Measurements from ENCODE around the gene ARMS2.

The ARMS2 gene

DNA sequence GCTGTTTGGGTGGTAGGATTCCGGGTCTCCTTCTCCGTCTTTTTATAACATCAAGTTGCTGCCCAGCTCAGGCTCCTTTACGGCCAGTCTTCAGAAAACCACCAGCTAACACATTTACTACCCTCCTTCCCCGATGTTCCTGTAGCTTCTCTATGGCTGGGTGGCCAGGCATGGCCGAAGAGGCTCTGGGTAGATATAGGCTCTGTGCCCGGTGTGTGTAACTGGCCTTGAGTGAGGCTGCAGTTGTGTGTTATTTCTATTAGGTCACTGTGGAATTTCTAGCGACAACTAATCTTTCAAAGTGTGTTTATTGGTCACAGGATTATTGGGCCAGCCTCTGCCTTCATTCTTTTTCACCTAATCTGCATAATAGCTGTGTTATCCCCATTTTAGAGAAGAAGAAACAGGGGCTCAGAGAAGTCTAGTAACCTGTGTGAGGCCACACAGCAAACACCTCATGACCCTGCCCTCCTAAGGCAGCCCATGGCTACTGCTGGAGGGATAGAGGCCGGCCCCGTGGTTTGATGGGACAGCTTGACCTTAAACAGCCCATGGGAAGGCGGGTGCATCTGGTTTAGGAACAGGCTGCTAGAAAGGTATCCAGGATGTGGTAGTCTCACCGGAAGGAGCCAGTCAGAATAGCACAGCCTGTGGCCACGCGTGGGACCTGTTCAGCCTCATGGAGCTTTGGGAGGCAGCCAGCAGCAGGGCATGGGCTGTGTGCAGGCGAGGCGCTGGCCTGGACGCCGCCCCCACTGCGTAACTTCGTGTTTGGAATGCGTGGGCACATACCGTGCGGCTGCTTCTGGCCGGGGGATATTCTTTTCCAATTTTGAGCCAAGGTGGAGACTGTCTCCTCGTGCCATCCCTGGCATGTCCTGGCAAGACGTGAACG is 36.6 kb downstream of the ARMS2 start:
- DNase-seq = peak in 9 of 58 donors; percentile 21 to 46 (median 34)

DNA sequence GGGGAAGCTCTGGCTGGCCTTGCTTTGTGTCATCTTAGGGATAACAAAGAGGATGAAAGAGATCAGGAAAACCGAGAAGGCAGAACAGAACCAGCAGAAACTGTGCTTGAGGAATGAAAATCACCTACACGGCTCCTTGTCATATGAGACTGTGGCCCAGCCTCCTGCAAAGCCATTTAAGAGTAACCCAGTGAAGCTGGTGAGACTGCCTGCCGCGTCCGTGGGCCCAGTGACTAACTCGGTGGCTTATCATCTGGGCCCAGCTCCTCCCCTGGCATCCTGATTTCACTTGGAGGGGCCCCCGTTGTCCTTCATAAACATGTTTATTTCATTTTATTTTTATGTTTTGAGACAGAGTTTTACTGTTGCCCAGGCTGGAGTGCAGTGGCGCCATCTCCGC is 37.6 kb downstream of the ARMS2 start:
- no peak for DNase-seq

DNA sequence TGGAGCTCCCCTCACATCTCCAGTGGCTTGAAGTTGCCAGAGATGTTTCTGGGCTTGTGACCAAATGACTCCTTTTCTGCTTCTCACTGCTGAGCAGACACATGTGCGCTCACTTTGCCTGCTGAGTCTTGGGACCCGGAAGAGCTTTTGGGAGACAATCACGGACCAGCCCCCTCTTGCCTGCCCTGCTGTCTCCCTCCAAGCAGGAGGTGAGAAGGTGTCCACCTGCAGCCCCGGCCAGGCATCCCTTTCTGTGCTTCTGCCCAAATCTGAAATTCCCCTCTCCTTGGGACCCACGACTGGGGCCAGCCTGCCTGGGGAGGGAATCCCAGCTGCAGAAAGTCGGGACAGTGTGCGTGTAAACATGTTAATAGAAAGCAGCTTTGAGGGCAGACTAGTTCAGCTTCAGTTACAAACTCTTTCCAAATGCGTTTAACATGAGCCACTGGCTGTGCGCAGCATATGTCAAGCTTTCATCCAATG is 38.6 kb downstream of the ARMS2 start:
- DNase-seq = no peak

- DNase-seq = no peak
Measured at GRCh38 chr10:122493761-122494160, 39.3 kb downstream of the ARMS2 start.

DNA sequence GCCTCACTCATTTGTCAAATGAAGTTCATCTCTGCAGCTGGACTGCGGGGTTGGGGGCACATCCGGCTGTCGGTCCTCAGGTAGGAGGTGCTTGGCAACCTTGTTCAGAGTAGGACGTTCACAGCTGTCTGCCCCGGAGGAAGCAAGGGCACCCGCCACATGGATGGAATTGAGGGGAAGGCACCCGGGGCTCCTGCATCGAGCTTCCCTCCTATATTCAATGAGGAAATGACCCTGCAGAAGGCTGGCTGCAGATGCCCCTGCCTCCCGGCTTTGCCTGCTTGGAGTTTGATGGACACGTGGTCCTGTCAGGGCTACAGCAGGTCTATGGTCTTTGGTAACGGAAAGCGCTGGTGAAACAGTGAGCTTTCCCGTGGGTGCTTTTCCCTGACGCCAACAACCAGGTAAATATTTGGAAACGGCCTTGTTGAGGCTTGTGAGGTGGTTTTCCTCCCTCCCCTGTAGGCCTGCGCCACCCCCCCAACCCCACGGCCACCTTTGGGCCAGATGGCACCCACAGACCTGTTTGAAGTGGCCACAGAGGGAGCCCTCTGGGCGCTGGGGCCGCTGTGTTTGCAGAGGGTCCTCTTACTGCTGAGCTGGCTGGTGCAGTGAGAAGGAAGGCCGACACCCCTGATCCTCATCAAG is 39.8 kb downstream of the ARMS2 start:
- DNase-seq = no peak

DNA sequence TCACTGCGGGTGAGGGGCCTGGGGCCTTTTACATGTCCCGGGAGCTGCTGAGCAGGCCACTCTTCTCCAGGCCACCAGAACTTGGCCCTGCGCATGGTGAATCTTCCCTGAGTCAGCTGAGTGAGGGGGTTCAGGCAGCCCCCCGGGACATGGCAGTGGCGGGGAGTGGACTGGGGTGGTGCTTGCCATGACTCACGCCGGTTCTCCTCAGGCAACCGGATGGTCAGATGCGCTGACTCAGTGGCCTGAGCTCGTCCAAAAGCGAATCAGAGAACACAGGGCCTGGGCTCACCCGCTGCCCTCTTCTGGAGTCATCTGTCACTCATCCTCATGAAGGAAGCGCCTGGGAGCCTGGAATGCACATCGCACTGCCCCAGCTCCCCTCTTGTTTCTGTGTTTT is 40.4 kb downstream of the ARMS2 start:
- DNase-seq = peak in 9 of 58 donors; percentile 26 to 80 (median 43)

- DNase-seq = peak in 3 of 58 donors; percentile 19 to 29 (median 24)
Measured at GRCh38 chr10:122495406-122496340, 41.2 kb downstream of the ARMS2 start.

DNA sequence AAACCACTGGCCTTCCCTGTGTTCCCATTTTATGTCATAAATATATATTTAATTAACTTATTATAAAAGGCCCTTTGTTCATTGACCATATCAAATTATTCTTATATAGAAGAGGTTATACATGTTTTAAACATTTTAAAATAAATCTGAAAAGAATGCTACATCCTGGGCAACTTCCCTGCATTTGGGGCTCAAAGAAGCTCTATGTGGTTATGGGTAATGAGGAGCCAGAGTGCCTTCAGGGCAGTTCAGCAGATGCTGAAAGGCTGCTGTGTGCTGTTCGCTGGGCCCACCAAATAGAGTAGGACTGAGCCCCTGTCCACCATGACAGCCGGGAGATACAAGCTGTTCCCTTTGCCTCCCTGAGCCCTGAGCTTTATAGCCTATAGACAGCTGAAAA is 42.8 kb downstream of the ARMS2 start:
- DNase-seq = no peak

- peak in 16 of 58 donors; percentile 21 to 58 (median 42) for DNase-seq
Measured at GRCh38 chr10:122498521-122498920, 44.1 kb downstream of the ARMS2 start.

DNA sequence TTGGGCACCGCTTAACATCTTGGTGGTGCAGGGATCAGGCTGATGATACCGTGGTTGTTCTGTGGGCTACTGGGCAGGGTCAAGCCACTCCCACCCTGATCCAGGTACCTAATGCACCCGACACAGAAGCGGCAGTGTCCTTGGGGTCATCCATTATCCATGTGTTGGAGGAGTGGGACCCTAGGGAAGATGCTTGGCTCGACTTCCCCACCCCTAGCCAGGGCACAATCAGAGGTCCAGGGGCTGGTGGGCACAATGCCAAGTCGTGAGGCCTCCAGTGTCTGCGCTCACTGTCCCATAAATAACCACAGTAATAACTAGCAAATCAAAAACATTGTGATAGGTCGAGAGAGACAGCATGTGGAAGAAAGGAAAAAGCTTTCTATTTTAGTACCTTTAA is 44.6 kb downstream of the ARMS2 start:
- peak in 2 of 58 donors; percentile 13 to 33 for DNase-seq

DNA sequence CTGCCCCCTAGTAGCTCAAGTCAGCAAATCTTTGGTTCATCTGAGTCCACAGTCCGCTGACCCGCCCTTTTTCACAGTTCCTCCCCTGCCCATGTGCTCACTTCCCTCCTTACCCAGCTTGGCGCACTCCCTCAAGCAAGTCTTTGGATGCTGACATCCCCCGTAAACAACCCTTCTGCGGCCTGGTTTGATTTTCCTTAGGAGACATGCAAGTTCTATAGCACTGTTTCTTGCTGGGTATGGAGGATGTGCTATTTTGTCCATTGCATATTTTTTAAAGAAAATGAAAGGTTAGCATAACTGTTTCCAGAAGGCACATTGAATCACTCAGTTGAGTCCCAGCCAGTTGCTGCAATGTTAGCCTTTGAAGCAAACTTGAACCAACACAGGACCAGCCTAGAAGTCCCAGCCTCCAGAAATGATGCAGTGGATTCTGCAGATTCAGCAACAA is 45.1 kb downstream of the ARMS2 start:
- DNase-seq = peak in 21 of 58 donors; percentile 26 to 62 (median 41)

GRCh38 chr10:122500194-122500593 is 45.7 kb downstream of the ARMS2 start:
- DNase-seq = no peak

DNA sequence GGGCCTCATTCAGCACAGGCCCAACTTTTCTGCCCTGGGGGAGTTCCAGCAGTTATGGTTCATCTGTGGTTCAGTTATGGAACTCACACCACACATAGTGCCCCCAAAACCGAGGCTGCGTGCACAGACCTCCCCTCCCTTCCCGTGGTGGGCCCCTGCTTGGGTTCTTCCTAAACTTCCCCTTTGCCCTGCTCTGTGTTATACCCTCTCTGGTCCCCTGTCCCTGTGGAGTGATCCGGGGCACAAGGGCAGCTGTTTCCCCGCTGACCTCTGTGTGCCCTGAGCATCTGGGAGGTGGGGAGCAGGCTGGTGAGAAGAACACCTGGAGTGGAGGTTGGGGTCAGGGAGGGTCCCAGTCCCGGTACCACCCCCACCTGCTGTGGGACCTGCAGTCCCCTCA is 46.3 kb downstream of the ARMS2 start:
- no peak for DNase-seq

DNA sequence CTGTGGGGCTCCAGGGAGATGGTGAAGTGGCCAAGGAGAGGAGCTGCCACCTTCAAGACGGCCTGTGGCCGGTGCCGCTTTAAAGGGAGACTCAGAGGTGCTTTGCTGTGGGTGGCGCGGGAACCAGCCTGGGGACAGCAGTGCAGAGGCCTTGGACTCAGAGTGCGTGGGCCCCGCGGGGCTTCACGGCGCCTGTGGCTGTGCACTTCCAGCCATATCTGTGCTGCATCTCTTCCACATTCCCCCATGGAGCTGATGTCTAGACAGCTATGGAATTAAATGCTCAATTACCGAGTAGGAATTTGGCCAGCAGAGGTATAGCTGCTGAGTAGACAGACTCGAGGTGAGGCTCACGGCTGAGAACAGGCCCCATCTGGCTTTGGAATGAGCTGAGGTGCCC is 48.6 kb downstream of the ARMS2 start:
- no peak for DNase-seq

DNA sequence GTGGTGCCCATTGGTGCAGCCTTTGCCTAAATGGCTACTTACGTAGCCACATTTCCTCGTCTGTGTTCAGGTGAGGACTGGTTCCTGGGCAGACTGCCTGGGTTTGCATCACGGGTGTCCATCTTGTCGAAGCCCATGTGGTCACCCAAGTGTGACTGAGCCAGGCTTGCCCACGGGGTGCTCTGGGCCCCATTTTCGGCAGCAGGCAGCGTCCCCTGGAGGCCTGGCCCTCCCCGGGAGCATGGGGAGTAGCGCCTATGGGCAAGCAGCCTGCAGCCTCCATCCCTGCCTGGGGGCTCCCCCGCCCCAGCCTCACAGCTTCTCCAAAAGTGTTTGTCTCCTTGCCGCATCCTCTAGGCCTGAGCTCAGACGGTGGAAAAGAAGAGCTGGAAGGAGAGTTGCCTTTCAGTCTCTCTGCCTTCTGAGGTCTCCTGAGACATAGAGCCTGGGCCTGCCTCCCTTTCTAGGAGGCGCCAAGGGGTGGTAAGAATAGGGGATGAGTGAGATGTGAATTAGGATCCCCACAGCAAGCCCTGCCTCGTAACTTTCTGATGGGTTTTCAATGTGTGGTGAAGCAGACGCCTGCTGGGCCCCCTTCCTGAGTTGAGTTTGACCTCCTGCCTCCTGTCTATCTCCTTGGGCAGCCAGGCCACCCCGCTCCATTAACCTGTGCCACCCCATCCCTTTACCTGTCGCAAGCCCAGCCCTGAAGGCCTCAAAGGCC is 49.6 kb downstream of the ARMS2 start:
- DNase-seq = peak in 1 of 58 donors; percentile 40

- DNase-seq = peak in 57 of 58 donors; percentile 28 to 95 (median 87)
Measured at GRCh38 chr10:122504610-122504950, 50.1 kb downstream of the ARMS2 start.

DNA sequence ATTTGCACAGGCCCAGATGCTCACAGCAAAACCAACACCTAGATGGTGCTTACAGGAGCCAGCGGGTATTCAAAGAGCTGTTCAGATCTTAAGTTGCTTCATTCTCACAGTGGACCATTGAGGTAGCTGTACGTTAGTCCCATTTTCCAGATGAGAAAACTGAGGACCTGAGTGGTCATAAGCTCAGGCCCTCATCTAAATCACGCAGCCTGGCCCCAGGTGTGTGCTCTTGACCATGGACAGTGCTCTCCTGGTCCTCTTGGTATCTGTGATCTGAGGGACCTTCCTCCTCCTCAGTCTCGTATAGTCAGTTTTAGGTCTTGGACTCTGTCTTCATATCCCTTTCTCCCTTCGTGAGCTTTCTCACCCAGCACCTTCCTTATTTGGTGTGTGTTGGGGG is 50.6 kb downstream of the ARMS2 start:
- no peak for DNase-seq

DNA sequence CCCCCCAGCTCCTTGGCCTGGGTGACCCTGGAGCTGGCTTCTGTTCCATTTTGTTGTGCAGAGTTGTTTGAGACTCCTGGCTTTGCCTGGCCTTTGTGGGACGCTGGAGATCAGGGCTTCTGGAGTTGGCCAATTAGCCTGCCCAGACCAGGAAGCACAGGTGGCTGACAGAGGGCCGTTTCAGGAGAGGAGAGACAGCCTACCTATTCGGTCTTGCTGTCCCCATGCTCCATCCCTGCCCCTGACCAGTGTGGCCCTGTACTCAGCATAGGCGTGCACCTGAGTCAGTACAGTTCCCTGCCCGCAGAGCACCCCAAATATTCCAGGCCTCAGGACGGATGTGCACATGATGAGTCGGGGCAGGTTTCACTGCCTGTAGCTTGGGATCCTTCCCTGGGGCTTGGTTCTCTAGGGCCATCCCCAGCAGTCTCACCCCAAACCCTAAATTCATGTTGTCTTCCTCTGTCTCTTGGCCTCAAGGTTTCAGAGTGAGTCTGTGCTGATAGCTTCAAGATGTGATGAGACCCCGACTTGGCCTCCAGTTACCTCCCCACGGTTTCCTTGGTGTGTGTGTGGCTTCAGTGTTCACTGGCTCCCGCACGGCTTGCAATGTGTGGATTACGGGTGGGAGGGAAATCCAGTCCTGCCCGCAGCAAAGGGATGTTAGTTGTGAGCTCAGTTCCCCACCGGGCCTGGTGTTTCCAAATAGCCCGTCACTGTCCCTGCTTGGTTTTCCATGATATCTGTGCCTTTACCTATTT is 51.6 kb downstream of the ARMS2 start:
- DNase-seq = no peak
